NK-92 treated with Interleukin-12 subunit alpha and Interleukin-12 subunit beta, amount 100 ng/mL, for 24 hours (cell line): Measurements from ENCODE around the gene GPN3.
A peak's percentile ranks its signal among the peaks of the same experiment; 100 is the strongest.
"Not testable (repeated sequence)": the region's sequence is repeated elsewhere in the genome, so short reads cannot be mapped to it uniquely, and the experiment has no call there.

ENCODE experiments used
- DNase-seq: peaks from one replicate; lab custom pipeline; 2025; lab: John Stamatoyannopoulos, UW

The GPN3 gene

DNA sequence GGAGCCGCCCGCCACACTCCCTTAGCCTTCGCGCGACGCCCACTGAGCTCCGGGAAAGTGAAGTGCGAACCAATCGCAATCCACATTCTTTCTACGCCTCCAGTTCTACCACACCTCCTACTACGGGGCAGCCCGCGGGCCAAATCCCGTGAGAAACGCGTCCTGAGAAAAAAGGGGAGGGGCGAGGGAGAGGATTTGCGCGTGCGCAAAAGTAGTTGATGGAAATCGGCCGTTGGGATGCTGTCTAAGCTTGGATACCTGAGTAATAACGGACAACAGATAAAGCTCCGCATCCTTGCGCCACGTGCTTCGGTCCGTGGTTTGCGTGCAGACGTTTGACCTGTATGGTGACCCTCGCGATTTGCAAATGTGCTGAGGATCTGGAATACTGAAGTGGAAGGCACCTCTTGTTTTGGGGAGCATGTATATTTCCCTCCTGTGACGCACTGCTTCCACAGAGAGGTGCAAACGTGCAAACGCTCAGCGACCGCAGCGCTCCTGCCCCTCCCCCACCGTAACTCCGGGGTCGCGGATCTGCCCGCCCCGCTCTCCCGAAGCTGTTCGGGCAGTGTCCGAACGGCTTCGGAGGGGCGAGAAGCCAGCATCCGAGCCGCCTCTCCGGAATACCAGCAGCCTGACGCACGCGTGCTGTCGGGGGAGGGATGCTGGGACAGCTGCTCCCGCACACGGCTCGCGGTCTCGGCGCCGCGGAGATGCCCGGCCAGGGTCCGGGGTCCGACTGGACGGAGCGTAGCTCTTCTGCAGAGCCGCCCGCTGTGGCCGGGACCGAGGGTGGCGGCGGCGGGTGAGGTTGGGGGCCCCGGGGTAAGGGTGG, at the start of gene GPN3, which contains the start of gene FAM216A:
Gene GPN3 (minus strand): TSS at position 44 of the 835 bp plus-strand sequence. CDS start 54 bp downstream, outside the sequence.
Gene FAM216A (plus strand): TSS at position 632 of the 835 bp plus-strand sequence. CDS start 31 bp downstream, at position 663.
- DNase-seq: peak; percentile 89

DNA sequence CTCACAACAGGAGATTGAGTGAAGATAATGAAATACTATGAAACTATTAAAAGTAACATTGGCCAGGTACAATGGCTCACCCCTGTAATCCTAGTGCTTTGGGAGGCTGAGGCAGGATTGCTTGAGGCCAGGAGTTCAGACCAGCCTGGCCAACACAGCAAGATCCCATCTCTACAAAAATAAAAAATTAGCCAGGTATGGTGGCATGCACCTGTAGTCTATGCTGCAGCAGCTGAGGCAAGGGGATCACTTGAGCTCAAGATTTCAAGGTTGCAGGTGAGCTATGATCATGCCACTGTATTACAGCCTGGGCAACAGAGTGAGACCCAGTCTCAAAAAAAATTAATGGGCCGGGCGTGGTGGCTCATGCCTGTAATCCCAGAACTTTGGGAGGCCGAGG, 48.9 kb upstream of the GPN3 start:
- DNase-seq: no peak

- DNase-seq: no peak
These were observed 46.3 kb upstream of the GPN3 start for GRCh38 chr12:110514363-110514762.

GRCh38 chr12:110513842-110514241, 45.8 kb upstream of the GPN3 start:
- no peak for DNase-seq

DNA sequence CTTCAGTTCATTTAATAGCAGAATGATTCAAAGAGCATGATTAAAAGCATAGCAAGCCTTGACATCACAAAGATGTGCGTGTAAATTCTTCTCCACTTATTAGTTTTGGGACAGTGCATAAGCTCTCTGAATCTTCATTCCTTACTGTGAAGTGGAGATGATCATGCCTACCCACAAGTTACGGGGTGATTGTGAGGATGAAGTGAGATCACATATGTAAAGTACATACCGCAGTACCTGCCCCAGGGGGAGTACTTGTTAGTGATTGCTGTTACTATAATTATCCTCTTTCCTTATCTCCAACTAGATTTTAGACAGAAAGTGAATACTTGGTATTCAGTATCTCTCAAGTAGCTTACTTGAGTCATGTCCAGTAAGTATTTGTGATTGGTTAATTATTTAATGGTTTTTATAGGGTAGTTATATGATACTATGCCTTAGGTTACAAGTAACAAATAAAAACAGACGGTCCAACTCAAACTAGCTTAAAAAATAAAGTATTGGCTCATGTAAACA, 40.1 kb upstream of the GPN3 start:
- DNase-seq: no peak

GRCh38 chr12:110505332-110505731, 37.3 kb upstream of the GPN3 start:
- DNase-seq: no peak

DNA sequence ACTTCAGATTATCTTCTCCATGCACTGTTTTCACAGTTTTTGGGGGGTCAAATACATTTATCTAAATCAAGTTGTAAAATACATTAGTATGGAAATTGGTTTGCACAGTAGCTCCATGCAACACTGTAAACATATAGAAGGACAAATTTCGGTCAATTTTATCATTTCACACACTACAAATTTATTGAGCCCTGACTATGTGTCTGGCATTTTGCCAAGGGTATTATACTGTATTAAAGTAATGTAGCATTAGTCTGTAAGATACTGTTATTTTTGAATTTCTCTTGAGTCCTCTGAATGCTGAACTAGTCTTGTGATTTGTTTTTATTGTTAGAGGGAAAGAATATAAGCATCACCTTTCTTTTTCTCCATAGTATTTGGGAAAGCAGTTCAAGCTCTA, 35.4 kb upstream of the GPN3 start:
- no peak for DNase-seq

- peak; percentile 94 for DNase-seq
These were observed 34.0 kb upstream of the GPN3 start, which contains the start of the genes RAD9B and VPS29 for GRCh38 chr12:110501752-110502738. RAD9B (plus strand) TSS chr12:110502331; CDS start chr12:110502338, 7 bp downstream. VPS29 (minus strand) TSS chr12:110502111; CDS start chr12:110502051, 60 bp downstream.

- peak; percentile 45 for DNase-seq
These were observed 33.3 kb upstream of the GPN3 start for GRCh38 chr12:110501399-110501751.

GRCh38 chr12:110498984-110499706, 31.1 kb upstream of the GPN3 start:
- no peak for DNase-seq

DNA sequence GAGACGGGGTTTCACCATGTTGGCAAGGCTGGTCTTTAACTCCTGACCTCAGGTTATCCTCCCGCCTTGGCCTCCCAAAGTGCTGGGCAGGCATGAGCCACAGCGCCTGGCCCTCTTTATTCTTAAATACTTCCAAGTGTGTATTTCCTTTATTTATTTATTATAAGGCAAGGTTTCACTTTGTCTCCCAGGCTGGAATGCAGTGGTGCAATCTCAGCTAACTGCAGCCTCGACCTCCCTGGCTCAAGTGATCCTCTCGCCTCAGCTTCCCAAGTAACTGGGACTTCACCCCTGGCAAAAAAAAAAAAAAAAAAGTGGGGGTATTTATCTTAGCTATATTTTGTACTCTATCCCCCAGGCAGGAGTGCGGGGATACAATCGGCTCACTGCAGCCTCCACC, 7.4 kb upstream of the GPN3 start:
- no peak for DNase-seq

DNA sequence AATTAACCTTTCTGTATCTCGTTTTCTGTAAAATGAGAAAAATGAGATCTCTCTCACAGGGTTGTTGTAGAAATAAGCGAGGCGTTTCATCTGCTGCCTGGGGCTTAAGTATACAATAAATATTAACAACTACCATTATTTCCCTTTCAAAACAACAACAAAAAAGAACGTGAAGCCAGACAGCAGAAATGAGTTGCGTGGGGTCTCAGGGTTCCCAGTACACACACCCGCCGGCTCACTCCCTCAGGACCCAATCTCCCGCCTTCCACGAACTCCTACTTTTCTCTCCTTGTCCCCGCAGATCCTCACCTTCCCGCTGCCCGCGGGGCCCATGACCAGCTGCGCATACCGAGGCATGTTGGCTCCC, 227 bp downstream of the GPN3 start:
- DNase-seq: no peak

DNA sequence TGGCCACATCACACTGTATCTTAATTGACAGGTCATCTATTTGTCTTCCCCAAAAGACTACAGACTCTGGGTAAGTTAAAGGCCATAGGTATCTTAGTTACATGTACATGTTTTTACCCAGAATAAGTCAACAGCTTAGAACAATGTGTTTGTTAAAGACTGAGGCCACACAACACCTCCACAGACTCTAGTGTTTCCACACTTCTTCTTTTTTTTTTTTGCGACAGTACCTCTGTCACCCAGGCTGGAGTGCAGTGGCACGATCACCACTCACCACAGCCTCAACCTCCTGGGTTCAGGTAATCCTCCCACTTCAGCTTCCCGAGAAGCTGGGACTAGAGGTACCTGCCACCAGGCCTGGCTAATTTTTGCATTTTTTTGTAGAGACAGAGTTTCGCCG, 1.3 kb downstream of the GPN3 start:
- no peak for DNase-seq

DNA sequence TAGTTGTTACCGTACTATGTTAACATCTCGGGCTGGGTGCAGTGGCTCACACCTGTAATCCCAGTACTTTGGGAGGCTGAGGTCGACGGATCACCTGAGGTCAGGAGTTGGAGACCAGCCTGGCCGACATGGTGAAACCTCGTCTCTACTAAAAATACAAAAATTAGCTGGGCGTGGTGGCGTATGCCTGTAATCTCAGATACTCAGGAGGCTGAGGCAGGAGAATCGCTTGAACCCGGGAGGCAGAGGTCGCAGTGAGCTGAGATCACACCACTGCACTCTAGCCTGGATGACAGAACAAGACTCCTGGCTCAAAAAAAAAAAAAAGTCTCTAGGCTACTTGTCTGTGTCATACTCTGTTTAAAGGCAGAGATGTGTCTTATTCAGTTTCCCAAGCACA, 2.3 kb downstream of the GPN3 start:
- DNase-seq: not testable (repeated sequence)

- no peak for DNase-seq
These were observed 3.0 kb downstream of the GPN3 start for GRCh38 chr12:110465024-110465423.

- not testable (repeated sequence) for DNase-seq
These were observed 6.9 kb downstream of the GPN3 start for GRCh38 chr12:110461189-110461588.

- DNase-seq: no peak
These were observed 9.3 kb downstream of the GPN3 start for GRCh38 chr12:110458756-110459155.

DNA sequence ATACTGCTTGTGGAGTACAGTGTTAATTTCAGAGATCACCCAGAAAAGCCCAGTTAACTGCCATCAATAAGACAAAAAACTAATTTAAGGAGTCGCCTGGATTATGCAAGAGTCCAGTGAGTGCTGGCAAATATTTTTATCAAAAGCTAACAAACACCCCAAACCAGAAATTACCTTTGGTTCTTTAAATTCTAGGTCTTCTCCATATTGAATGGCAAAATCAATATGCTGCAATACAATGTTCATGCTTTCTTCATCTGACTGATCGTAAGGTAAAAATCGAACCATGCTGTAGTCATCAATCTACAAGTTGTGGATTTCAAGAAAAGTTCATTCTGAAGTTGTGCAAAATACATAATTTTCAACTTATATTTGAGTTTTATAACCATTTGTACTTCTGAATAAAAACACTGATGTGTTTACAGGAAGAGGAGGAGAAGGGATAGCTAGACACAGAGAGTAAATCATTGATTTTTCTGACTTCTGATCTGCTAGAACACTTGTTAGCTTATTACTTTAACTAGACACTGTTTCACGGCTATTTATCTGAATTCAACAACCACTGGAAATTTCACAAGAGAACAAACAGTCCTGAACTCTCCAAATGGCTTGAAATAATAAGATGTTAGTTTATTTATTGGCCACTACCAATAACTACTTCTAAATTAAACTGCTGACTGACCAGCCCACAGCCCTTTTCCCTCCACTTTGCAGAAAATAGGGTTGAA, 14.3 kb downstream of the GPN3 start:
- DNase-seq: no peak

DNA sequence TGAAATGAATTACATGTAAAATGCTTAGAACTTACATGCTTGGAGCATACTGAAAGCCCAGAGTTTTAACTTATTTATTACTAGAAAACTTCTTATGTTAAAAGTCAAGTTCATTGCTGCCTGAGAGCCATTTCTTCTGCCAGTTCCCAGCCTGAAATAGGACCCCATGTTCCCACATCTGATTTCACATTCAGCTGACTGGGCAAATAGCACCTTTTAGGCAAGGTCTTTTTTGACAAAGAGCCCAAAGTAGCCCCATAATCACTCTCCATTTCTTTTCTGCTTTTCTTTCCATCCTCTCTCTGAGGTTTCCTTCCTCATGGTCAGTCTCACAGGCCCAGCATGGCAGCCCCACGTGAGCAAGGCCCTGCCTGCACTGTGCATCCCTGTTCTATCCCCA, 16.8 kb downstream of the GPN3 start:
- no peak for DNase-seq

- DNase-seq: peak; percentile 89
These were observed 18.1 kb downstream of the GPN3 start, which contains the start of gene ARPC3 for GRCh38 chr12:110449799-110450497. ARPC3 (minus strand) TSS chr12:110450337; CDS start chr12:110450260, 77 bp downstream.
